ENCODE results near the gene FAM131B.
"Not testable (repeated sequence)": the region's sequence is repeated elsewhere in the genome, so short reads cannot be mapped to it uniquely, and the experiment has no call there.

The FAM131B gene

DNA sequence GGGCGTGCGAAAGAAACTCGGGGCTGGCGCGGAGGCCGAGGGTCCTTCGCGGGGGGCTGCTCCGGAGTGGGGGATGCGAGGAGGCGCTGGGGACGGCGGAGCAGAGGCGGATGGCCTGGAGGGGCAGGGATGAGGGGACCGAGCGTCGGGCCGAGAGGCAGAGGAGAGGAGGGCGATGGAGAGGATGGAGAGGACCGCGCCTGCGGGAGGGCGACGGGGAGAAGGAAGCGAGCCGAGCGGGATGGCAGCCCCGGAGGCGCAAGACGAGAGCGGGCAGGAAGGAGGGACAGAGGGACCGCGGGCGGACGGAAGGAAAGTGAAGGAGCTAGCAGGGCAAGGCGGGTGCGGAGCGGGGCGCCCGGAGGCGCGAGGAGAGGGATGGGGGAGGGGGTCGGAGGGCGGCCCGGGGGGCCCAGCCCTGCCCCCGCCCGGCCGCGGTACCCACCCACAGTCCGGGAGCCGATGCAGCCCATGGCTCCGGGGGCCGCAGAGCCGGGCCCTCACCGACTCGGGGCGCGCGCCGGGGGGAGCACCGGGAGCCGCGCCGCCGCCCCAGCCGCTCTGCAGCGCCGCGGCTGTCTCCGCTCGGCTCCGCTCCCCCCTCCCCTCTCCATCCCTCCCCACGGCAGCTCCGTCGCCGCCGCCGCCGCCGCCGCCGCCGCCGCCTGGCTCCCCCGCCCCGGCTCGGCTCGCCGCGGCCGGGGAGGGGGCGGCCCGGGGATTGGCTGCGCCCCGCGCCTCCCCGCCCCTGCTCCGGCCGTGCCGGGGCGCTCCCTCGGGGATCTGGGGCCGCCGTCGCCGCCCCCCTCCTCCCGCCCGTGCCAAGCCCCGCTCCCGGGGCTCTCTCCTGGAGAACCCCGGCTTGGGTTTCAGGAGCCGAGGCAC is at the start of gene FAM131B:
TSS of gene FAM131B (minus strand) at position 583 of the 885 bp plus-strand sequence. CDS start at position 473, 110 bp downstream.
- no peaks in the 10 kb centered on the region for H3K4me1 ChIP-seq (ENCODE audit: control insufficient read depth, insufficient read depth, low read length)
- H3K9me3 ChIP-seq (ENCODE audit: control insufficient read depth, low read length) = no peaks in the 10 kb centered on the region
- no peaks in the 10 kb centered on the region for H3K36me3 ChIP-seq (ENCODE audit: control insufficient read depth, insufficient read depth, low read length, severe bottlenecking)
- H3K9ac ChIP-seq (ENCODE audit: low read length) = peak within 1 kb of the TSS; percentile 66
- peaks cover 8% of the 10 kb centered on the region for H3K27me3 ChIP-seq (replicated peaks; ENCODE audit: control insufficient read depth, insufficient read depth, low read length)
- peak; percentile 65 for DNase-seq (ENCODE audit: low read depth)
- peak within 1 kb of the TSS; percentile 81 for H3K4me3 ChIP-seq (ENCODE audit: low read length)

DNA sequence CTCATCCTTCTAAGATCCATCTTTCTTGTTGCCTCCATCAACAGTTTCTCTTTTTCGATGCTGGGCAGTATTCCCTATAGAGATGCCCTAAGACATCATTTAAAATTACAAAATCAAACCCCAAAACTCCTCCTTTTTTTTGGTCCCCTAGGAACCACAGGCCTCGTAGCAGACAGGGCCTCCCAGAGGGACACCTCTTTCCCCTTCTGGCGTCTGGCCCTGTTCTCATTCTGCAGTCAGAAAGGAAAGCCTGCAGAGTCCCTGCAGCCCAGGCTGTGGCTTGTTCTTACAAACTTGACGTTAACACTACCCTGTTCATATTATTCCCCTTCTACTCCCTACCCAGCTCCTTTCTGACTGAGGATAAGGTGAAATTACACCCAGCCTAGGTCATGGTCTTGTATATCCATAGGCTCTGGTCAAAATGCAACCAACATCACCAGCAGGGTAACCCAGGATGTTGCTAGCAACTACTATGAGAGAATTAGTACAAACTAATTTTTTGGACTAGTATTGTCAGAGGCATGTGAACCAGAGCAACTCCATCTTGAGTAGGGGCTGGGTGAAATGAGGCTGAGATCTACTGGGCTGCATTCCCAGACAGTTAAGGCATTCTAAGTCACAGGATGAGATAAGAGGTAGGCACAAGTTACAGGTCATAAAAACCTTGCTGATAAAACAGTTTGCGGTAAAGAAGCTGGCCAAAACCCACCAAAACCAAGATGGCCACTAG is 49.6 kb upstream of the FAM131B start:
- H3K36me3 ChIP-seq (ENCODE audit: control insufficient read depth, insufficient read depth, low read length, severe bottlenecking) = no peaks in the 10 kb centered on the region
- H3K9ac ChIP-seq (ENCODE audit: low read length) = no peak overlapping the region

DNA sequence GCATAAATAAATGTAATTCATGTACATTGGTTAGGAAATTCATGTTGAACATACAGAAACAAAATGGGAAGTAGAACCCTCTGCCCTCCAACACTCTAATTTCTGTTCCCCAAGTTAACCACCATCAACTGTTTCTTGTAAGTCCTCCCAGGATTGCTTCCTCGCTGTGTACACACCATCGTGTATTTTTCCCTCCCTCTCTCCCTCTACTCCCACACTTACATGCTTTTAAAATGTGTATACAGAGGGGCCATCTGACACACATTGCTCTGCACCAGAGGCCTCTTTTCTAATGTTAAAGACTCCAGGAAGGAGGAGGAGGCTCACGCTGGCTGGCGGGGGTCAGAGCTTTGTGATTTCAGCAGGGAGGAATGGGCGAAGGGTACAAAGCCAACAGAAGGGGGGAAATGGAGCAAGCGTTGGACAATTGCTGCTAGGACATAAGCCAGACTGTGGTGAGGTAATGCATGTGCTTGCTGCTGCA is 48.0 kb upstream of the FAM131B start:
- Histone ChIP-seq H3K9ac (ENCODE audit: low read length) (peak overlapping the region; percentile 69), H3K4me3 (ENCODE audit: low read length) (peak overlapping the region; percentile 42), H3K27me3 (replicated peaks; ENCODE audit: control insufficient read depth, insufficient read depth, low read length) (no peaks in the 10 kb centered on the region), H3K9me3 (ENCODE audit: control insufficient read depth, low read length) (no peaks in the 10 kb centered on the region), H3K4me1 (ENCODE audit: control insufficient read depth, insufficient read depth, low read length) (peaks cover 48% of the 10 kb centered on the region), H3K36me3 (ENCODE audit: control insufficient read depth, insufficient read depth, low read length, severe bottlenecking) (no peaks in the 10 kb centered on the region)
- no peak for DNase-seq (ENCODE audit: low read depth)

More for the DNA sequence above, 49.6 kb upstream of the FAM131B start:
- H3K4me1 ChIP-seq (ENCODE audit: control insufficient read depth, insufficient read depth, low read length) = peaks cover 59% of the 10 kb centered on the region
- H3K4me3 ChIP-seq (ENCODE audit: low read length) = no peak overlapping the region
- no peaks in the 10 kb centered on the region for H3K27me3 ChIP-seq (replicated peaks; ENCODE audit: control insufficient read depth, insufficient read depth, low read length)
- no peak for DNase-seq (ENCODE audit: low read depth)
- H3K9me3 ChIP-seq (ENCODE audit: control insufficient read depth, low read length) = no peaks in the 10 kb centered on the region

DNA sequence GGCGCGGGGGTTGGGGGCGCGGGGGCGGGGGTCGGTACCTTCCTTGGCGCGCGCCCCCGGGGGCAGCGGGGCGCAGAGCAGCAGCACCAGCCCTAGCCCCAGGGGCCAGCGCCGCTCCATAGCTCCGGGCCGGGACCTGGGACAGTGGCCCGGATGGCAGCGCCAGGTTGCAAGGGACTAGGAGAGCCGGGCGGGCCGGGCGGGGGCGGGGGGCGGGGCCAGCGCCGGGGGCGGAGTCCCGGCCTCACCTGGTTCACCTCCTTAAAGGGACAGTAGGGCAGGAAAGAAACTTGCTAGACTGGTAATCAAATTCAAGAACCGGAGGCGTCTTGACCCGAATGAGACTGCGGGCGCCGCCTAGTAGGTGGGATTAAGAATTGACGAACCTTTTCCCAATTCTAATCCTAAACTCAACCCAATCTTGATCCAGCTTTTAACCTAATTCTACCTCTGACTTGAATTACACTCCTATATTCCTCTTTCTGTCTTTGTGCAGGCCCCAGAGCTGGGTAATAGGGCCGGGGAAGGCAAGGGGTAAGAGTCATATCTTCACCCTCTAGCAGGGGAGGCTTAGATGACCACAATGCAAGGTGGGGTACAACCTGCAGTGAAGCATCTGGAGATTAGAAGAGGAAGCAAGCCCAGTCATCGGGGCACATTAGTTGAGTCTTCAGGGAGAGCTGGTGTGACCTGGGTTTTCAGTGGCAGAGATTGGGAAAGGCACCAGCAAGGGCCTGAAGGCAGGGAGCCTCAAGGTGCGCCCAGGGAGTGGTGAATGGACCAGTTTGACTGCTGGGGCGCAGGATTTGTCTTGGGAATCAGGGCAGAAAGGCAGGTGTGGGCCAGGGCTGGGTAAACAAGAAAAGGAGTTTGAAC is 46.4 kb upstream of the FAM131B start, which contains the start of gene EPHA1:
TSS of gene EPHA1 (minus strand) at position 171 of the 876 bp plus-strand sequence. CDS start at position 120, 51 bp downstream.
- Histone ChIP-seq H3K4me1 (ENCODE audit: control insufficient read depth, insufficient read depth, low read length) (peaks cover 45% of the 10 kb centered on the region), H3K4me3 (ENCODE audit: low read length) (no peak within 1 kb of the TSS), H3K9me3 (ENCODE audit: control insufficient read depth, low read length) (no peaks in the 10 kb centered on the region), H3K27me3 (replicated peaks; ENCODE audit: control insufficient read depth, insufficient read depth, low read length) (no peaks in the 10 kb centered on the region), H3K9ac (ENCODE audit: low read length) (no peak within 1 kb of the TSS), H3K36me3 (ENCODE audit: control insufficient read depth, insufficient read depth, low read length, severe bottlenecking) (no peaks in the 10 kb centered on the region)
- DNase-seq (ENCODE audit: low read depth) = no peak

DNA sequence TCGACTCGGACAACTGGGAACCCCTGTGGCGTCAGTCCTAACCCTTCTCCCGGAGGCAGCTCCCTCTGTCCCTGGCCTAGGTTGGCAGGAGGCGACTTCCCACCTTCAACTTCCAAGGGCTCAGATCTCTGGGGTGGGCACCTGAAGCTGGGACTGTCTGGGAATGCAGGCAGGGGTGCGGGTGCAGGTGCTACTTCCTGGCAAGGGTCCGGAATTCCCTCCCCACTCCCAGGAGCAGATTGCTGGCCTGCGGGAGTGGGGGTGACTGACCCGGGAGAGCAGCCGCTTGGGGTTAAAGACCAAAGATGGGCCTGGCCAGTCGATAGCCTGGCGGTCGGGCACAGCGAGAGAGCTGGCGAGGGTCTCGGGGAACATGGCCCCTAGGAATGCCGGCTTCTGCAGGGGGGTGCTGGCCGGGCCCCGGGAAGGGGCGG is 45.8 kb upstream of the FAM131B start:
- Histone ChIP-seq H3K4me1 (ENCODE audit: control insufficient read depth, insufficient read depth, low read length) (peaks cover 45% of the 10 kb centered on the region), H3K9me3 (ENCODE audit: control insufficient read depth, low read length) (no peaks in the 10 kb centered on the region), H3K27me3 (replicated peaks; ENCODE audit: control insufficient read depth, insufficient read depth, low read length) (no peaks in the 10 kb centered on the region), H3K9ac (ENCODE audit: low read length) (no peak overlapping the region), H3K36me3 (ENCODE audit: control insufficient read depth, insufficient read depth, low read length, severe bottlenecking) (no peaks in the 10 kb centered on the region), H3K4me3 (ENCODE audit: low read length) (no peak overlapping the region)
- DNase-seq (ENCODE audit: low read depth) = no peak

DNA sequence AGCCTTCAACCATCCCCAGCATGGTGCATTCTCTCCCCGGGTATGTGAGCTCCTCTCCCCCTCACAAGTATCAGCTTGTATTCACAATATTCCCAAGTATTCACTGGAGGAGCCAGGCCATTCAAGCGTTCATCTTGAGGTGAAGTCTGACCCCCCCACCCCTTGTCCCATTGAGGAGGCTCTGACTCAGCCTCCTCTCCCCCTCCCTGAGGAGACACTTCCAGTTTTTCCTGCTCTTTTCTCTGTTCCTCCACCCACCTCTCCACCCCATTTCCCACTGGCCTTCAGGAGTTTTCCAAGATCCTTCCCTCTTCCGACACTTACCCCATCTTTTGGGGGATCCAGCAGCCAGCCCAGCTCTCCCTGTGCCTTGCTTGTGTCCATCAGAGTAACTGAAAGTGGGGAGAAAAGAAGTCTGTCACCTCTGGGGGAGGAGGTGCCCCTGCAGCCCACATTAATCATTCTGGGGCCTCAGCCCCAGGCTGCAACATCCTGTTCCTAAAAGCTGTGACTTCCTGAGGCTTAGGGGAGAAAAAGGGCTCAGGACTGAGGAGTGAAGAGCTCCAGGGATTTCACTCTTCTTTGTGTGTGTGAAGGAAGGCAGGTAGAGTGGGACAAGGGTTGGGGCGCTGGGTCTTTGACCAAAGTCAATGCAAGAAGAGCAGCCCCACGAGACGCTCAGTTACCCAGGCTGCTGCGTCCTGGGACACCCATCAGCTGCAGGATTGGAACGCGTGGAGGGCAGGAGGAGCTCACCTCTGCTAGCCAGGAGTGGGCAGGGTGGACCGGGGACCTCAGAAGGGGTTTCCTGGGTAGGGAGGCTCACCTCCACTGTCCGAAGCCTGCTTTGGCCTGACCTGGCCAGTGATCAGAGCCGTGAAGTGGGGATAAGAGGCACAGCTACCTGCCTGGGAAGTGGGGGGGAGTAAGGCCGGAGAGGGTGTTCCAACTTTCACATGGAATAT is 45.1 kb upstream of the FAM131B start:
- H3K9me3 ChIP-seq (ENCODE audit: control insufficient read depth, low read length) = no peaks in the 10 kb centered on the region
- DNase-seq (ENCODE audit: low read depth) = no peak

DNA sequence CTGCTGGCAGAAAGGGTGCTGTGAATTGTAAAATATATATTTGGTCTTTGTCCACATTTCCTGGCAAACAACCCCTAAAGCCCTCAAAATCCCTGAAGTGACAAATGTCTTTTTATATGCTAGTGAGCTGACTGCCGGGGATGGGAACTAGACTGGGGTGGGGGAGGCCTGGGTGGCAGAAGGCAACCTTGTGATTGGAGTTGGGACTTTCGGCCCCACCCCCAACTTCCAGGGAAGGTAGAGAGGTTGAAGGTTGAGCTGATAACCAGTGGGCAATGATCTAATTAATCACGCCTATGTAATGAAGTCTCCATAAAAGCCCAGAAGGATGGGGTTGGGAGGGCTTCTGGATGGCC is 43.5 kb upstream of the FAM131B start:
- Histone ChIP-seq H3K4me1 (ENCODE audit: control insufficient read depth, insufficient read depth, low read length) (peaks cover 30% of the 10 kb centered on the region), H3K4me3 (ENCODE audit: low read length) (no peak overlapping the region), H3K9ac (ENCODE audit: low read length) (no peak overlapping the region), H3K27me3 (replicated peaks; ENCODE audit: control insufficient read depth, insufficient read depth, low read length) (no peaks in the 10 kb centered on the region), H3K36me3 (ENCODE audit: control insufficient read depth, insufficient read depth, low read length, severe bottlenecking) (no peaks in the 10 kb centered on the region), H3K9me3 (ENCODE audit: control insufficient read depth, low read length) (no peaks in the 10 kb centered on the region)
- DNase-seq (ENCODE audit: low read depth) = no peak

More for the DNA sequence above, 45.1 kb upstream of the FAM131B start:
- Histone ChIP-seq H3K4me3 (ENCODE audit: low read length) (no peak overlapping the region), H3K27me3 (replicated peaks; ENCODE audit: control insufficient read depth, insufficient read depth, low read length) (no peaks in the 10 kb centered on the region), H3K36me3 (ENCODE audit: control insufficient read depth, insufficient read depth, low read length, severe bottlenecking) (no peaks in the 10 kb centered on the region), H3K4me1 (ENCODE audit: control insufficient read depth, insufficient read depth, low read length) (peaks cover 45% of the 10 kb centered on the region), H3K9ac (ENCODE audit: low read length) (no peak overlapping the region)

DNA sequence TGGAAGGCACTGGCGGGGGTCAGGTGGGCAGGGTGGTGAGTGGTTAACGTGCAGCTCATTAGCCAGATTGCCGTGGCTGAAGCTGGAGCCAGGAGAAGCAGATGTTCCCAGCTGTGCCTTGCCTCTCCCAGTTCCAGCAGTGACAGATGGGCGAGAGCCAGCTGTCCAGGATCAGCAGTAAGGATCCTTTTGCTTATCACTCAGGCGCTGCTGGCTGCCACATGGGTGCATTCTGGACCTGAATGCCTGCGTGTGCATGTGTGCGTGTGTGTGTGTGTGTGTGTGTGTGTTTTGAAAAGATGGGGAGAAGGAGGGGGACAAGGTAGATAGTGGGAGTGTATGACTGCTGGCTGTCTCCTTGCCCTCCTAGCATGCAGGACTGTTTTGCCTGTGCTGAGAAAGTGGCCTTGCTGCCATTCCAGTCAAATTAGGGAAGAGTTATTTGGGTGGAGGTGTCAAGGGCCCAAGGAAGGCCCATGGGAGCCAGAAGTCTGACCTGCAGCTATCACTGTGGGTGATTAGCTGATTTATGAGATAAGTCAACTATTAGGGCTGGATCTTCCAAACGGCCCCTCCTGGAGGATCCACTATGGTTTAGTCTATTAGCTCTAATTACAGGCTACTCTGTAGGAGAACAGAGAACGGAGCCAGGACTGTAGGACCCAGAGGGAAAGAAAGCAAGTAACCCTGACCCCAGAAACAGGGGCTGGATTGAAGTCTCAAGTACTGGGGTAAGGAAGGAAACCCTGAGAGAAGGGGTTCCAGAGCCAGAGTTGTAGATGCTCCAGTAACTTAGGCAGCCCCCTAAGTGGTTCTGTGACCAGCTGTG is 42.9 kb upstream of the FAM131B start:
- H3K36me3 ChIP-seq (ENCODE audit: control insufficient read depth, insufficient read depth, low read length, severe bottlenecking) = no peaks in the 10 kb centered on the region
- no peak for DNase-seq (ENCODE audit: low read depth)
- no peak overlapping the region for H3K4me3 ChIP-seq (ENCODE audit: low read length)

DNA sequence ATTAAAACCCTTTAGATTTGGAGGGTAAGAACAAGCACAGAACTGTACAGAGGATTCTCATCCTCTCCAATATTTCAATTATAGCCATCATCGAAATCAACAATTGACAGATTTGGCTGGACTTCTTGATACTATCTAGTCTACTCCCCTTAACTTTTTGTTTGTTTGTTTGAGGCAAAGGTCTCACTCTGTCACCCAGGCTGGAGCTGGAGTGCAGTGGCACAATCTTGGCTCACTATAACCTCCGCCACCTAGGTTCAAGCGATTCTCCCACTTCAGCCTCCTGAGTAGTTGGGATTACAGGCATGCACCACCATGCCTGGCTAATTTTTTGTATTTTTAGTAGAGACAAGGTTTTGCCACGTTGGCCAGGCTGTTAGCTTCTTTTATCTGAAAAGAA is 39.7 kb upstream of the FAM131B start:
- not testable (repeated sequence) for H3K9me3 ChIP-seq (ENCODE audit: control insufficient read depth, low read length); H3K36me3 ChIP-seq (ENCODE audit: control insufficient read depth, insufficient read depth, low read length, severe bottlenecking); H3K4me3 ChIP-seq (ENCODE audit: low read length); DNase-seq (ENCODE audit: low read depth); H3K4me1 ChIP-seq (ENCODE audit: control insufficient read depth, insufficient read depth, low read length); H3K9ac ChIP-seq (ENCODE audit: low read length); H3K27me3 ChIP-seq (replicated peaks; ENCODE audit: control insufficient read depth, insufficient read depth, low read length)

More for the DNA sequence above, 42.9 kb upstream of the FAM131B start:
- Histone ChIP-seq H3K9me3 (ENCODE audit: control insufficient read depth, low read length) (no peaks in the 10 kb centered on the region), H3K9ac (ENCODE audit: low read length) (no peak overlapping the region), H3K27me3 (replicated peaks; ENCODE audit: control insufficient read depth, insufficient read depth, low read length) (no peaks in the 10 kb centered on the region), H3K4me1 (ENCODE audit: control insufficient read depth, insufficient read depth, low read length) (peaks cover 27% of the 10 kb centered on the region)

All from adipocyte (in vitro differentiated cells).